SK-N-SH treated with all-trans-retinoic acid at 6 μM for 48 hours (cell line): ENCODE measurements around the gene SECISBP2.

Source experiments
- CREB5 ChIP-seq: fragments of 250-450 bp; sonication (Bioruptor Pico); IDR thresholded peaks from 2 replicates; pipeline ENCODE4 v1.5.1; 2020; ENCODE audit warnings: low read depth, mild to moderate bottlenecking, moderate library complexity
- CSRNP3 ChIP-seq: fragments of 250-450 bp; sonication (Bioruptor Pico); IDR thresholded peaks from 2 replicates; pipeline ENCODE4 v1.5.1; 2021; ENCODE audit warnings: mild to moderate bottlenecking, moderate library complexity
- ESRRG ChIP-seq: fragments of 250-450 bp; sonication (Bioruptor Pico); IDR thresholded peaks from 2 replicates; pipeline ENCODE4 v1.6.1; 2021; ENCODE audit warnings: mild to moderate bottlenecking
- OSR1 ChIP-seq: fragments of 250-450 bp; sonication (Bioruptor Pico); IDR thresholded peaks from 2 replicates; pipeline ENCODE4 v1.8.0; 2022; ENCODE audit warnings: moderate library complexity, mild to moderate bottlenecking, inconsistent platforms
- PATZ1 ChIP-seq: fragments of 250-450 bp; sonication (Bioruptor Pico); IDR thresholded peaks from 2 replicates; pipeline ENCODE4 v1.8.0; 2020; ENCODE audit warnings: mild to moderate bottlenecking, moderate library complexity, borderline replicate concordance
- POU6F1 ChIP-seq: fragments of 250-450 bp; sonication (Bioruptor Pico); IDR thresholded peaks from 2 replicates; pipeline ENCODE4 v1.8.0; 2021; ENCODE audit warnings: low read depth, mild to moderate bottlenecking, moderate library complexity, borderline replicate concordance
- PPARA ChIP-seq: fragments of 250-450 bp; sonication (Bioruptor Pico); IDR thresholded peaks from 2 replicates; pipeline ENCODE4 v1.5.0; 2020; ENCODE audit warnings: mild to moderate bottlenecking, borderline replicate concordance
- RARB ChIP-seq: fragments of 250-450 bp; sonication (Bioruptor Pico); IDR thresholded peaks from 2 replicates; pipeline ENCODE4 v1.8.0; 2021; ENCODE audit warnings: mild to moderate bottlenecking, moderate library complexity
- TOX ChIP-seq: fragments of 250-450 bp; sonication (Bioruptor Pico); IDR thresholded peaks from 2 replicates; pipeline ENCODE4 v1.8.0; 2021; ENCODE audit warnings: mild to moderate bottlenecking, moderate library complexity, borderline replicate concordance
- ZC3H10 ChIP-seq: fragments of 250-450 bp; sonication (Bioruptor Pico); IDR thresholded peaks from 2 replicates; pipeline ENCODE4 v1.5.1; 2021; ENCODE audit warnings: mild to moderate bottlenecking, moderate library complexity
- ZFP3 ChIP-seq: fragments of 250-450 bp; sonication (Bioruptor Pico); IDR thresholded peaks from 2 replicates; pipeline ENCODE4 v1.5.0; 2020; ENCODE audit warnings: mild to moderate bottlenecking, moderate library complexity
- ZFP30 ChIP-seq: fragments of 450-650 bp; formaldehyde crosslinking; IDR thresholded peaks from 2 replicates; pipeline ENCODE4 v1.5.0; 2022; ENCODE audit warnings: mild to moderate bottlenecking, moderate library complexity
- ZNF8 ChIP-seq: fragments of 450-650 bp; formaldehyde crosslinking; IDR thresholded peaks from 2 replicates; pipeline ENCODE4 v1.5.0; 2020; ENCODE audit warnings: mild to moderate bottlenecking, moderate library complexity

GRCh38 chr9:89339807-89340206 lies 21.5 kb downstream of the SECISBP2 start:
- TF ChIP-seq RARB (CRISPR knock-in tag) (no peak), PATZ1 (CRISPR knock-in tag) (no peak), OSR1 (CRISPR knock-in tag) (no peak), POU6F1 (no peak), ZC3H10 (CRISPR knock-in tag) (no peak), TOX (CRISPR knock-in tag) (no peak), ZFP3 (no peak), PPARA (CRISPR knock-in tag) (no peak), ZFP30 (CRISPR knock-in tag) (no peak), ESRRG (CRISPR knock-in tag) (no peak), CSRNP3 (no peak), ZNF8 (CRISPR knock-in tag) (no peak), CREB5 (CRISPR knock-in tag) (no peak)
